Fibroblast of lung (primary cell): ENCODE data around the gene UBE3A. TPM values are rescaled to one million over a fixed set of nuclear protein-coding genes. Genes with fewer than 3 reads are reported as not detected.

Experiments
- DNase-seq, 2 donors: peaks; one replicate each; pipeline versions ENCODE4 v3.0.0 to v3.0.0-alpha.2; 2010; ENCODE audit warnings: low read depth in 2 of 2
- H2AFZ ChIP-seq: 2 replicates; pipeline ENCODE4 v1.5.1; 2012; ENCODE audit warnings: low read length, control low read depth, inconsistent platforms
- H3K27ac ChIP-seq: 2 replicates; pipeline ENCODE4 v1.5.1; 2011; ENCODE audit warnings: low read length, control low read depth; ENCODE audit not compliant: insufficient read depth
- H3K27me3 ChIP-seq: 2 replicates; pipeline ENCODE4 v1.5.1; 2011; ENCODE audit warnings: mild to moderate bottlenecking, low read length; ENCODE audit not compliant: control insufficient read depth, insufficient read depth
- H3K36me3 ChIP-seq: 2 replicates; pipeline ENCODE4 v1.5.1; 2011; ENCODE audit warnings: low read length; ENCODE audit not compliant: control insufficient read depth, insufficient read depth
- H3K4me1 ChIP-seq: 2 replicates; pipeline ENCODE4 v1.5.1; 2011; ENCODE audit warnings: low read length; ENCODE audit not compliant: control insufficient read depth, insufficient read depth; ENCODE audit errors: extremely low read depth
- H3K4me2 ChIP-seq: 2 replicates; pipeline ENCODE4 v1.5.1; 2011; ENCODE audit warnings: low read length, control low read depth; ENCODE audit not compliant: insufficient read depth; ENCODE audit errors: extremely low read depth
- H3K4me3 ChIP-seq, 4 experiments: fragments of 200-600 bp in 1 of 4; sonication (generic) in 1 of 4; replicated peaks in 1 of 4; 2 replicates each; pipeline ENCODE4 v1.5.1; 2011 to 2016; ENCODE audit warnings: low read length in 4 of 4, low read depth in 3 of 4, mild to moderate bottlenecking in 3 of 4, control low read depth in 2 of 4, inconsistent platforms in 1 of 4, mixed read lengths in 1 of 4; ENCODE audit not compliant: insufficient read depth in 1 of 4; ENCODE audit errors: control extremely low read depth in 1 of 4
- H3K79me2 ChIP-seq: 2 replicates; pipeline ENCODE4 v1.5.1; 2012; ENCODE audit warnings: mild to moderate bottlenecking, low read length, inconsistent platforms; ENCODE audit not compliant: control insufficient read depth, insufficient read depth
- H3K9ac ChIP-seq: 2 replicates; pipeline ENCODE4 v1.5.1; 2011; ENCODE audit warnings: mild to moderate bottlenecking, low read length, control low read depth; ENCODE audit not compliant: insufficient read depth
- H3K9me3 ChIP-seq: 2 replicates; pipeline ENCODE4 v1.5.1; 2012; ENCODE audit warnings: low read depth, low read length; ENCODE audit not compliant: control insufficient read depth, insufficient read depth
- H4K20me1 ChIP-seq: 2 replicates; pipeline ENCODE4 v1.5.1; 2011; ENCODE audit warnings: low read length; ENCODE audit not compliant: control insufficient read depth, insufficient read depth; ENCODE audit errors: extremely low read depth
- EZH2 ChIP-seq: IDR thresholded peaks from 2 replicates; pipeline ENCODE4 v1.5.1; 2012; ENCODE audit warnings: low read length, control low read depth, mild to moderate bottlenecking; ENCODE audit errors: missing control alignments
- polyA plus RNA-seq, 2 donors: library from polyadenylated mRNA; depleted of rRNA in 1 of 2; stranded (reverse) in 1 of 2; unstranded in 1 of 2; fragments of >200 nt; gene quantifications; 2 replicates each; pipeline ENCODE4 v1.2.1, GENCODE V29; 2011 to 2012; ENCODE audit warnings: missing spikeins in 1 of 2
- total RNA-seq: library from RNA; depleted of rRNA; stranded (reverse); fragments of >200 nt; gene quantifications from 2 replicates; pipeline ENCODE4 v1.2.1, GENCODE V29; 2014
- TF ChIP-seq, protein P1 (sequence below), 2 donors: IDR thresholded peaks in 1 of 2; conservative IDR thresholded peaks in 1 of 2; 1 replicate in 1 of 2; 2 replicates in 1 of 2; pipeline ENCODE4 v1.5.1; 2011 to 2012; ENCODE audit warnings: low read length in 2 of 2, control low read depth in 1 of 2, inconsistent platforms in 1 of 2, low read depth in 1 of 2, mild to moderate bottlenecking in 1 of 2

The UBE3A gene
- total and polyA plus RNA-seq, 2 donors (not counting 1 experiment from before 2014, with no cell fraction given): 37.2 to 71.5 TPM

DNA sequence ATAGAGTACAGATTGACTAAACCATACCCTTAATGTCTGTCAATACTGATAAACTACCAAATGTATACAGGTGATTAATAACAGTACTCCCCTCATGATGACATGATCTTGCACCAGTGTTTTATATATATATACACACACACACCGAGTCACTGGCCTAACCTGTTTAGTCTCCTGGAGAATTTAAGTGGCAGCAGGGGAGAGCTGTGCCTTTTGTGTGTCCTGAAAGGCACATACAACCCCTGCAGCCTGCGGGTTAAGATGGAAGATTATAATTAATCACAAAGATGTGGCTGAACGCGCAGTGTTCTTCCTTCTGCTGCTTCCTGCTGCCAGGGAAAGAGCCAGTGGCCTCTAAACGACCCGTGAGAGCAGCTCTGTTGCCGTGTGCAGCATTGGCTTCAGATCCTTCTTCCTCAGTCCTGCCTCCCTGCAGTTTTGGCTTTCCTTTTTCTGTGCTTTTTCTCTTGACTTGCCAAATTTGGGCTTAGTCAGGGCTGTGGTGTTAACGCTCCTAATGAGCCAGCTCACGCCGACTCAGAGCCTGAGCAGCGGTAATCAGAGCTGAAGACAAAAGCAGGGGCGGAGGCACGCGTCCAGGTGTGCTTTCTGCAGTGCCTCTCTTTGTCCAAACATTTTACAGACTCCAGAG, 42.5 kb upstream of the UBE3A start:
- Histone ChIP-seq H3K4me1 (no peaks in the 10 kb centered on the region), H3K79me2 (no peaks in the 10 kb centered on the region), H2AFZ (no peak overlapping the region), H3K27ac (no peak overlapping the region), H3K36me3 (no peaks in the 10 kb centered on the region), H3K4me2 (no peak overlapping the region), H3K9ac (no peak overlapping the region), H3K4me3 (no peak overlapping the region), H3K27me3 (no peaks in the 10 kb centered on the region), H4K20me1 (no peaks in the 10 kb centered on the region), H3K9me3 (no peaks in the 10 kb centered on the region)
- peak in 1 of 2 donors; percentile 28 for DNase-seq
- TF ChIP-seq, protein P1, sequence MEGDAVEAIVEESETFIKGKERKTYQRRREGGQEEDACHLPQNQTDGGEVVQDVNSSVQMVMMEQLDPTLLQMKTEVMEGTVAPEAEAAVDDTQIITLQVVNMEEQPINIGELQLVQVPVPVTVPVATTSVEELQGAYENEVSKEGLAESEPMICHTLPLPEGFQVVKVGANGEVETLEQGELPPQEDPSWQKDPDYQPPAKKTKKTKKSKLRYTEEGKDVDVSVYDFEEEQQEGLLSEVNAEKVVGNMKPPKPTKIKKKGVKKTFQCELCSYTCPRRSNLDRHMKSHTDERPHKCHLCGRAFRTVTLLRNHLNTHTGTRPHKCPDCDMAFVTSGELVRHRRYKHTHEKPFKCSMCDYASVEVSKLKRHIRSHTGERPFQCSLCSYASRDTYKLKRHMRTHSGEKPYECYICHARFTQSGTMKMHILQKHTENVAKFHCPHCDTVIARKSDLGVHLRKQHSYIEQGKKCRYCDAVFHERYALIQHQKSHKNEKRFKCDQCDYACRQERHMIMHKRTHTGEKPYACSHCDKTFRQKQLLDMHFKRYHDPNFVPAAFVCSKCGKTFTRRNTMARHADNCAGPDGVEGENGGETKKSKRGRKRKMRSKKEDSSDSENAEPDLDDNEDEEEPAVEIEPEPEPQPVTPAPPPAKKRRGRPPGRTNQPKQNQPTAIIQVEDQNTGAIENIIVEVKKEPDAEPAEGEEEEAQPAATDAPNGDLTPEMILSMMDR (conservative IDR thresholded peaks at IDR 0.05 in 1 of 2, IDR thresholded peaks at IDR 0.05 in 1 of 2; ENCODE audit: low read depth in 1 of 2, low read length in 2 of 2): no peak
- no peak for TF ChIP-seq EZH2

DNA sequence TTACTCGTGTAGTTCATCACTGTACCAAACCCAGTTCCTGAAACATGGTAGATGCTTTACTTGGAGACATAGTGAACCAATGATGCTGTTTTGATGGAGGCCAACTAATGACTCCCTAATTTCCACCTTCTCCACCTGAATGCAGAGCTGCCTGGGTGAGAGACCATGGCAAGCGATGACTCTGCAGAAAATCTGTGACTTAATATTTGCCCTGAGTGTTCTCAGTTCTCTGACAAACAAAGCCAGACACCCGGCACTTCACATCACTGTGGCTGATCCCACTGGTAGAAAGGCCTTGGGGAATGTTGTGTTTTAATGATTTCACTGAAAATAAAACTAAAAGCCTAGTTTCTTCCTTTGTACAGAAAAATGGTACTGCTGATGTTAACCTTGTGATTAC, 39.5 kb upstream of the UBE3A start:
- H3K4me2 ChIP-seq: no peak overlapping the region
- no peaks in the 10 kb centered on the region for H3K9me3 ChIP-seq
- no peak overlapping the region for H3K27ac ChIP-seq
- no peak overlapping the region for H3K4me3 ChIP-seq
- no peaks in the 10 kb centered on the region for H4K20me1 ChIP-seq
- H3K4me1 ChIP-seq: no peaks in the 10 kb centered on the region
- TF ChIP-seq EZH2: no peak
- TF ChIP-seq, protein P1 (conservative IDR thresholded peaks at IDR 0.05 in 1 of 2, IDR thresholded peaks at IDR 0.05 in 1 of 2; ENCODE audit: low read depth in 1 of 2, low read length in 2 of 2): no peak
- H3K9ac ChIP-seq: no peak overlapping the region
- no peak for DNase-seq
- H2AFZ ChIP-seq: no peak overlapping the region
- no peaks in the 10 kb centered on the region for H3K27me3 ChIP-seq
- no peaks in the 10 kb centered on the region for H3K79me2 ChIP-seq
- H3K36me3 ChIP-seq: no peaks in the 10 kb centered on the region

DNA sequence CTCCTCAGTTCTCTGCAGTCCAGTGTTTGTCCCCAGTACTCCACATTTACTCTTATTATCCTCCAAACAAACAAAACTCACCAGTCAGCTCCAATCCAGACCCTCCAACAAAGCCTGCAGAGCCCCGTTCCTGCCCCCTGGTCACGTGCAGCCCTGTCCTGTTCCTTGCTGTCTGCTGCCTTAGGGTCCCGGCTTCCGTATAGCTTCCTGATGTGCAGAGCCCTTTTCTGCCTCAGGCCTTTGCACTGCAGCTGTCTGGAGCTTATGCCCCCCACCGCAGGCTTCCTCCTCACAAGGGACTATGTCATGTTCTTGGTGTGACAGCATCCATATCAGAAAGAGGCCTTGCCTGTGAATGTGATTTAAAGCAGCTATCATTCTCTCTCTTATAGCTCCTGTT, 39.0 kb upstream of the UBE3A start:
- H3K4me3 ChIP-seq: no peak overlapping the region
- H3K79me2 ChIP-seq: no peaks in the 10 kb centered on the region
- H3K9me3 ChIP-seq: no peaks in the 10 kb centered on the region
- H3K27me3 ChIP-seq: no peaks in the 10 kb centered on the region
- no peak overlapping the region for H3K4me2 ChIP-seq
- no peaks in the 10 kb centered on the region for H3K36me3 ChIP-seq
- no peaks in the 10 kb centered on the region for H3K4me1 ChIP-seq
- DNase-seq: no peak
- no peak overlapping the region for H3K27ac ChIP-seq
- no peak overlapping the region for H2AFZ ChIP-seq
- no peak overlapping the region for H3K9ac ChIP-seq
- no peaks in the 10 kb centered on the region for H4K20me1 ChIP-seq
- TF ChIP-seq EZH2: no peak
- TF ChIP-seq, protein P1 (conservative IDR thresholded peaks at IDR 0.05 in 1 of 2, IDR thresholded peaks at IDR 0.05 in 1 of 2; ENCODE audit: low read depth in 1 of 2, low read length in 2 of 2): no peak
